HG03097 (cell line): ENCODE data around the gene IQCN.

Experiments
- ATAC-seq: cut with Tn5 transposase; IDR thresholded peaks from one replicate; pipeline ENCODE4 v1.9.1; 2021; ENCODE audit not compliant: unreplicated experiment, low FRiP score

IQCN gene

GRCh38 chr19:18234194-18234593, 40.1 kb downstream of the IQCN start:
- no peak for ATAC-seq

- ATAC-seq, result no peak
These were observed 40.9 kb downstream of the IQCN start for GRCh38 chr19:18233224-18233825.

GRCh38 chr19:18232540-18233223, 41.6 kb downstream of the IQCN start:
- ATAC-seq, result no peak

GRCh38 chr19:18231775-18232174, 42.5 kb downstream of the IQCN start:
- ATAC-seq, result no peak

GRCh38 chr19:18230941-18231734, 43.1 kb downstream of the IQCN start:
- no peak for ATAC-seq

DNA sequence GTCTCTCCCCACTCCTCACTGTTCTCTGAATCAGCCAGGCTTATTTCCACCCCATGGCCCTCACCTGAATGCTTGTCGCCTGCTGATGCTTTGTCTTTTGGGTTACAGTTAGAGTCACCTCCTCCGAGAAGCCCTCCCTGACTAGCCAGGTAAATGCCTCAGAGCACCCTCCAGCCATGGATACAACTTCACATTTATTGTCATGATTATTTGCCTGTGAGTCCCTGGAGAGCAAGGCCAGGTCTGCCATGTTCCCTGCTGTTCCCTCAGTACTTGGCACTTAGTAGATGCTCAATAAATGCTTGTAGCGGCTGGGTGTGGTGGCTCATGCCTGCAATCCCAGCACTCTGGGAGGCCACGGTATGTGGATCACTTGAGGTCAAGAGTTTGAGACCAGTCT, 44.3 kb downstream of the IQCN start:
- no peak for ATAC-seq

DNA sequence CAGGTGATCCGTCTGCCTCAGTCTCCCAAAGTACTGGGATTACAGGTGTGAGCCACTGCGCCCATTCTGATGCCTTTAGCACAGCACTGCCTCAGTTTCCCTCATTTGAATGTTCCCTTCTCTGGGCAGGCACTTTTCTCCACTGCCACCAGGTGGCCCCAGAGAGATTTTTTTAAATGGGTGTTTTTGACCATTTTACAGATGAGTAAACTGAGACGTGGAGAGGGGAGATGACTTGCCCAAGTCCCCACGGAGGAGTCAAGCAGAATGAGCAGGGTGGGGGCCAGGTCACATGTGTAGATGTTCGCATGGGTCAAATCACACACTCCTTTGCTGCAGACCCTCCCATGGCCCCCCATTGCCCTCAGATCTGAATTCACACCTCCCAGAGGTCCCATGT, 44.8 kb downstream of the IQCN start:
- no peak for ATAC-seq

- ATAC-seq, result no peak
These were observed 46.4 kb downstream of the IQCN start for GRCh38 chr19:18227781-18228271.

GRCh38 chr19:18226956-18227780, 47.1 kb downstream of the IQCN start:
- no peak for ATAC-seq

DNA sequence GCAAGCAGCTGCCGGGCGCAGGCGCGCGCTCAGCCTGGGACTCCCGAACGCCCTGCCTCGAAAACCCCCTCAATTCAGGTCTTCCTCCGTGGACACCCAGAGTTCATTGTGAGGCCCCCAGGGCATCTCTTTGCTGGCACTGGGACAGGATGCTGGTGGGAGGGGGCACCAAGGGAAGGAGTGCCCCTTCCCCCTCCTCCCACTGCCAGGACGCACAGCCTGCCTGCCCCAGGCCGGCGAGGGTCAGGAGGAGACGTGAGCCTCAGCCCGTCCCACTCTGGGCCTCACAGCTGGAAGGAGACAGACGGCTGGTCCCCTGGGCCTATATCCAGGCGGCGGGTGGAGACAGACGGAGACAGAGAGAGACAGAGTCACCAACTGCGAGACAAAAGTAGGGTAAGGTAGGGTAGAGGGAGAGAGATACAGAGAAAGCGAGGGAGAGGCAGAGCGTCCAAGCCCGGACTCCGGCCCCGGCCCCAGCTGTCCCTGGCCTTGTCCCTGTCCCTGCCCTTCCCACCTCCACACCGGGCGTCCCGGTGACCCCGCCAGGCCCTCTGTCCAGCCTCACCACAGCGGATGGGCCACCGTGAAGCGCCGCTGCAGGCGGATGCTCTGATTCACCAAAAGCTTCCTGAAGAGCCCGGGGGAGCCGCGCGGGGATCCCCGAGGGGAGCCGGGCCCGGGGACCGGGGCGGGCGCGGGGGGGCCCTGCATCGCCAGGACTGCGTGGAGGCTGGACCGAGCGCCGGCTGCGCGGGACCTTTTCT, 48.4 kb downstream of the IQCN start, which contains the start of gene PDE4C:
Gene PDE4C (minus strand): TSS at position 737 of the 767 bp plus-strand sequence. CDS start 23 bp downstream, at position 714.
- ATAC-seq, result no peak

GRCh38 chr19:18225355-18225701, 48.9 kb downstream of the IQCN start:
- ATAC-seq, result no peak

GRCh38 chr19:18224525-18225354, 49.5 kb downstream of the IQCN start:
- ATAC-seq, result peak; percentile 83

DNA sequence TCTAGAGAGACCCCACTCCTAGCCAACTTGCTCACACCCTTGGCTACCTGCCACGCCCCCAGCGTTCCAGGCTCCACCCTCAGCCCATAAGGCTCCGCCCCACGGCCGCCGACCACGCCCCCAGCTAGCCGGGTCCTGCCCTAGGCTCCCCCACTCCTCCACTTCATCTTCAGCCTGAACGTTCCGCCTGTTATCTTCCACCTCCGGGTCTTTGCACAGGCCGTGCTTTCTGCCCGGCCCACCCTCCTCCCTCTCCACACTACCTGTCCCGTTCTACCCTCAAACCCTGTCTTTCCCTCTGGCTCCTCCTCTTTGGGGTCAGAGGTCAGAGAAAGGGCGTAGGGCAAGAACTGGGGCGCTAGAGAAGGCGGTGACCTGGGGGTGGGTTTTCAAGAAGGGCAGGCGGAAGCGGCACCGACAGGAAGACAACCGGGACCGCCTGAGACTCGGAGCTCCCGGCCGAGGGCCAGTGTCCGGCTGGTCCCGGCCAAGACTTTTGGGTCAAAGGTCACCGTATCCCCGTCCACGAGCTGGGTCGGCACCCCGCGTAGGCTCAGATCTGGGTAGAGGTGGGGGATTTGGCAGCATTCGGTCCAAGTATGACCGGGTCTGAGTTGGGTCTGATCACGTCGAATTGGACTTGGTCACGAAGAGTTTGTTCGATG, 50.3 kb downstream of the IQCN start:
- ATAC-seq, result no peak

DNA sequence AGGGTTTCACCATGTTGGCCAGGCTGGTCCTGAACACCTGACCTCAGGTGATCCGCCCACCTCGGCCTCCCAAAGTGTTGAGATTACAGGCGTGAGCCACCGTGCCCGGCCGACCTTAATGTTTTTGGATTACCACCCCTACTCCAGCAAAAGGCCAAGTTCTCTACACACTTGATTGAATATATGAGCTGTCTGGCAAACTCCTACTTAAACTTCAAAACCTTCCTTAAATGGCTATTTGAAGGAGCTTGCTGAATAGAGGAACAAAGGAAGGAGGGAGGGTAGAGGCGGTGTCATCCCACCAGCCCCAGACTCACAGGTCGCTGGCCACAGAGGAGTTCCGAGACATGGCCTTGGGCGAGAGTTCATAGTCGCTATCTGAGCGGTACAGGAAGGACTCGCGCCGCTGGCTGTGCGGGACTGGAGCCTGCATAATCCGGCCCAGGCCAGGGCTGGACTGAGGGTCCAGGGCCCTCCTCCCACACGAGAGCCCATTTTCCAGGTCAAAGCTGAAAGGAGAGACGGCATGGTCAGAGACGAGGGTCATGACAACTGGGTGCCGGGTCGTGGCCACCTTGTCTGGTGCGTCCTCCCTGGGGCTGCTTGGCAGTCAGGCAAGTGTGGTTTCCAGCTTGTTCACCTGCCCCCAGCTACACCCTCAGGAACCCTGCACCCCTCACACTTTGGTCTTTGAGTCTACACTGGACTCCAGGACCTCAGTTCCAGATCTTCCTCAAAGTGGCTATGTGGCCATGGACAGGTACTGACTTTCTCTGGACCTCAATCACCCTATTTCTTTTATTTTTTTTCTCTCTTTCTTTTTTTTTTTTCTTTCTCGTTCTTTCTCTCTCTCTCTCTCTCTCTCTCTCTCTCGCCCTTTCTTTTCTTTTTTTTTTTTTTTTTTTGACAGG, 52.2 kb downstream of the IQCN start:
- ATAC-seq, result no peak

- no peak for ATAC-seq
These were observed 53.5 kb downstream of the IQCN start for GRCh38 chr19:18220632-18221275.

GRCh38 chr19:18219911-18220631, 54.2 kb downstream of the IQCN start:
- no peak for ATAC-seq
